Type B pancreatic cell (in vitro differentiated cells): ENCODE measurements around the gene GABRQ. TPM values are rescaled to one million over a fixed set of nuclear protein-coding genes. Genes with fewer than 3 reads are reported as not detected.
"Not testable (repeated sequence)": the region's sequence is repeated elsewhere in the genome, so short reads cannot be mapped to it uniquely, and the experiment has no call there.

ENCODE experiments used
- DNase-seq: peaks from one replicate; pipeline ENCODE4 v3.0.0; 2021; ENCODE audit warnings: mixed read lengths; ENCODE audit not compliant: unreplicated experiment; ENCODE audit errors: extremely low spot score
- H3K27ac Mint-ChIP-seq: 2 replicates; pipeline ENCODE4 v1.8.0; 2021; ENCODE audit warnings: mild to moderate bottlenecking, mixed read lengths
- H3K27me3 Mint-ChIP-seq: 2 replicates; pipeline ENCODE4 v1.8.0; 2021; ENCODE audit warnings: mixed read lengths
- H3K36me3 Mint-ChIP-seq: 2 replicates; pipeline ENCODE4 v1.8.0; 2021; ENCODE audit warnings: mixed read lengths
- H3K4me1 Mint-ChIP-seq: one replicate; pipeline ENCODE4 v1.8.0; 2021; ENCODE audit warnings: mixed read lengths; ENCODE audit not compliant: unreplicated experiment
- H3K4me3 Mint-ChIP-seq: 2 replicates; pipeline ENCODE4 v1.8.0; 2021; ENCODE audit warnings: mild to moderate bottlenecking, mixed read lengths
- H3K9me3 Mint-ChIP-seq: 2 replicates; pipeline ENCODE4 v1.8.0; 2021; ENCODE audit warnings: mixed read lengths
- CTCF ChIP-seq: fragments of 200-600 bp; sonication (generic); conservative IDR thresholded peaks from 2 replicates; pipeline ENCODE4 v1.5.0; 2021; ENCODE audit warnings: antibody characterized with exemption, mild to moderate bottlenecking
- total RNA-seq: library from RNA; stranded (reverse); gene quantifications from 2 replicates; pipeline ENCODE4 v1.2.1, GENCODE V29; 2021; ENCODE audit warnings: low replicate concordance

GABRQ gene
- total RNA-seq, 1 donor from 2014 or later = 6.1 TPM

- Mint-ChIP-seq H3K4me1 (no peaks in the 10 kb centered on the region), H3K27ac (no peak overlapping the region), H3K4me3 (no peak overlapping the region), H3K27me3 (no peaks in the 10 kb centered on the region), H3K9me3 (no peaks in the 10 kb centered on the region), H3K36me3 (no peaks in the 10 kb centered on the region)
- DNase-seq = no peak
- TF ChIP-seq CTCF = no peak
Measured at GRCh38 chrX:152663086-152663485, 25.4 kb downstream of the GABRQ start.

- H3K4me3 Mint-ChIP-seq = no peak overlapping the region
- no peaks in the 10 kb centered on the region for H3K9me3 Mint-ChIP-seq
- H3K27ac Mint-ChIP-seq = no peak overlapping the region
- TF ChIP-seq CTCF = no peak
- no peaks in the 10 kb centered on the region for H3K4me1 Mint-ChIP-seq
- H3K36me3 Mint-ChIP-seq = no peaks in the 10 kb centered on the region
- peaks cover 8% of the 10 kb centered on the region for H3K27me3 Mint-ChIP-seq
- DNase-seq = no peak
Measured at GRCh38 chrX:152674135-152674534, 36.4 kb downstream of the GABRQ start.

GRCh38 chrX:152674652-152675051, 37.0 kb downstream of the GABRQ start:
- H3K27ac Mint-ChIP-seq, H3K4me3 Mint-ChIP-seq, H3K27me3 Mint-ChIP-seq, H3K36me3 Mint-ChIP-seq, H3K4me1 Mint-ChIP-seq, DNase-seq, H3K9me3 Mint-ChIP-seq: not testable (repeated sequence)

GRCh38 chrX:152681012-152681411, 43.3 kb downstream of the GABRQ start:
- H3K36me3 Mint-ChIP-seq, H3K27ac Mint-ChIP-seq, H3K9me3 Mint-ChIP-seq, DNase-seq, H3K27me3 Mint-ChIP-seq, H3K4me1 Mint-ChIP-seq, H3K4me3 Mint-ChIP-seq: not testable (repeated sequence)

- H3K4me1 Mint-ChIP-seq, H3K4me3 Mint-ChIP-seq, H3K9me3 Mint-ChIP-seq, DNase-seq, H3K36me3 Mint-ChIP-seq, H3K27me3 Mint-ChIP-seq, H3K27ac Mint-ChIP-seq: not testable (repeated sequence)
Measured at GRCh38 chrX:152697952-152698931, 60.5 kb downstream of the GABRQ start, which contains the start of gene MAGEA3. MAGEA3 (plus strand) TSS chrX:152698794; CDS start chrX:152700833, 2,039 bp downstream.

- H3K36me3 Mint-ChIP-seq, H3K4me1 Mint-ChIP-seq, H3K9me3 Mint-ChIP-seq, H3K4me3 Mint-ChIP-seq, H3K27ac Mint-ChIP-seq, H3K27me3 Mint-ChIP-seq, DNase-seq: not testable (repeated sequence)
Measured at GRCh38 chrX:152700390-152700789, 62.7 kb downstream of the GABRQ start.

GRCh38 chrX:152706500-152706899, 68.8 kb downstream of the GABRQ start:
- not testable (repeated sequence) for H3K36me3 Mint-ChIP-seq, H3K27me3 Mint-ChIP-seq, H3K9me3 Mint-ChIP-seq, H3K4me3 Mint-ChIP-seq, DNase-seq, H3K4me1 Mint-ChIP-seq, H3K27ac Mint-ChIP-seq

Other genes starting within 250 kb of the GABRQ start
- gene GABRA3, start 186.6 kb upstream of the GABRQ start, total RNA-seq = 5.3 and 20.5 TPM in 2 replicates
- not detected in 2 replicates for gene MAGEA3, start 60.9 kb downstream of the GABRQ start, total RNA-seq
- 0.40 TPM in 1 of 2 replicates, not detected in the other for gene CSAG2, start 71.4 kb downstream of the GABRQ start, total RNA-seq
- gene MAGEA2B, start 76.7 kb downstream of the GABRQ start, total RNA-seq = 1.1 TPM in 1 of 2 replicates, not detected in the other
- not detected in 2 replicates for gene CSAG1, start 95.8 kb downstream of the GABRQ start, total RNA-seq
- gene MAGEA12, start 95.9 kb downstream of the GABRQ start, total RNA-seq = not detected in 2 replicates
- gene MAGEA2, start 115.9 kb downstream of the GABRQ start, total RNA-seq = 0.69 TPM in 1 of 2 replicates, not detected in the other
- 0.40 TPM in 1 of 2 replicates, not detected in the other for gene CSAG3, start 121.3 kb downstream of the GABRQ start, total RNA-seq
- gene MAGEA6, start 131.8 kb downstream of the GABRQ start, total RNA-seq = not detected in 2 replicates
- 52.4 and 66.3 TPM in 2 replicates for gene CETN2, start 192.9 kb downstream of the GABRQ start, total RNA-seq
- 27.5 and 28.0 TPM in 2 replicates for gene NSDHL, start 193.2 kb downstream of the GABRQ start, total RNA-seq